GM21381 (cell line): ENCODE measurements around the gene ACADL.

Experiments
- ATAC-seq: cut with Tn5 transposase; IDR thresholded peaks from one replicate; pipeline ENCODE4 v1.9.1; 2021; ENCODE audit warnings: mild to moderate bottlenecking, moderate library complexity; ENCODE audit not compliant: unreplicated experiment

ACADL gene

DNA sequence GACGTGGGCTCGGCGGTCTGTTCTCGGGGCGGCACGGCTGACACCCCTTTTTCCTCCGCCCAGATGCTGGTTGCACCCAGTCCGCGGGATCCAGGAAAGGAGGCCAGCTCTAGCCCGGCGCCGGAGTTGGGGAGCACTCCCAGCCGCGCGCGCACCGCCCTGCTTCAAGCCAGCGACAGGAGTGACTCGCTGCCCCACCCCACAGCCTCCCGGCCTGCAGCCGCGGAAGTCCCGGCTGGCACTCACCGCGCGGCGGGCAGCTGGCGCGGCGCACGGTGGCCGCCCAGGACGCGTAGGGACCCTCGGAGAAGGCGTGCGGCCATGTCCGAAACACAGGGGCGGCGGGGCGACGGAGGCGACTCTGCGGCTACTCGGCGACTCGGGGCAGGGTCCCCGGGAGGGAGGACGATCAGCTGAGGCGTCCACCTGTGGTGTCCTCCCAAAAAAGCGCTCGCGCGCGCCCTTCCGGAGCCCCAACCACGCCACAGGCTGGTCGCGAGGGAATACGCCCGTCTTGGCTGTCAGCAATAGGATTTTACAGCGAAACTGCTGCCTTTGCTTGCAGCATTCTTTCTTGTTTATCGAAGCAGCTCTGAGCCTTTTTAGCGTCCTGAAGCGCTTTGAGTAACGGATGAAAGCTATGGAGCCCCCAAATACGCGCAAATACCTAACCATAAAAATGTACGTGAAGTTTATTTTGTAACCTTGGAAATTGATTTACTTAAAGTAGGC lies at the start of gene ACADL:
ACADL (minus strand) TSS at position 507 of the 732 bp plus-strand sequence; CDS start at position 323, 184 bp downstream.
- ATAC-seq, result no peak

DNA sequence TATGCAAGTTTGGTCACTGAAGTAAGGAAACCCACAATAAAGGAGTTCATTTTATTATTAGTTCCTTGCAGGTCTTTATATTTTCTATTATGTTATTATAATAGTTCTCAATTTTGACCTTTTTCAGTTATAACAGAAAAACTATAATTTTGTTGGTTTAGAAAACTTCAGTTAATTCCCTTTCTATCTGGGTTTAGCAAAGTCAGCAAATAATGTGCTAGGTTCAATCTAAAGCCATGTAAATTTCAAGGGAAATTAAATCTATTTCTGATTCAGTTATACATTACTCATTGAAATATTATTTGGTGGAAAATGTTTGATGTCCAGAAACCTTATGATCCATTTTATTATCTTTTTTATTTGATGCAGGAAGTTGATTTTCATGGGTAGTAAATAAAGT lies 46.1 kb upstream of the ACADL start:
- ATAC-seq, result no peak

DNA sequence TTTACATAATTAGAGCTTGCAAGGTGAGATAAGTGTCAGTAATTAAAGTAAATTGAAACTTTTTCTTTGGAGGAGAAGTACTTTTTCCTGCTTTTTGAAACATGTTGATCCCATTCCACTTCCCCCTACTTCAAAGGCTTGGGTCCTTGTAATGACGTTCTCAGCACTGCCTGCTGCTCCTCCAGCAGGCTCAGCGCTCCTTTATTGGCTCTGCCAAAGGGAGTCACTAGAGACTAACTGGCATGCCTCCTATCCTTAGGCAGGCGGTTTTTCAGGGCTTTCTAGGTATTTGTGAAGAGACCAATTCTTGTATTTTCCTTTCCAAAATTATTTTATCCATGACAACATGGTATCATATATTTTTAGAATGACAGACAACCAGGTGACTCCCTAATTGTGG lies 43.9 kb upstream of the ACADL start:
- ATAC-seq, result no peak

DNA sequence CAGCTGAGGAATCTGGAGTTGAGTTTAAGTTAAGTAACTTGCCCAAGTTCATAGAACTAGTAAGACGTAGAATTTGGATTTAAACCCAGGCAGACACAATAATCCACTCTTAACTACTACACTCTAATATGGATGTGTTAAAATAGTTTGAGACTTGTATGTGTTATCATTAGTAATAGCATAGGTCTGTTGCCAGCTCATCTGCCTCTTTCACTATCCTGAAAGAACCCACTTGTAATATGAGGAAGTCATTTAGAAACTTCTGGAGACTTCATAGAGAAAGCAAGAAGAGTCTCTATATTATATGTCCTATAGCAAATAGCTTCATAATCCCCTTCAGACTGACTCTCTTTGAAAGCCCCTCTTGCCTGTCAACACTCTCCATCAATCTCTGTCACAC lies 43.0 kb upstream of the ACADL start:
- ATAC-seq, result no peak

DNA sequence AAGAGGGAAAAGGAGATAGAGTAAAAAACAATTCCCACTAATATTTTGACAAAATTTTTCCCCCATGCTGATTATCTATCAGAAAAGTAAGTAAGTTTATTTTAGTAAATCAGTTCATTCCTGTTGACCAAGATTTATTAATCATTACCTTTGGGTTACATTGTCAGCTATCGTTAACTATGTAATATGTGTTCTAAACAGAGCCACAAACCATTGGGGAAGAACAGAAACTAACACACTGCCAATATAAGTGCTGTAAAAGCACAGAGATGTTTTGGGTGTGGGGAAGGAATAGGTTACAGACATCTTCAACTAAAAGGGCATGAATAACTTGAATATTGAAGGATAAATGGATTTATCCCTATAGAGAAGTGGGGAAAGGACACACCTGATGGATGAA lies 42.5 kb upstream of the ACADL start:
- ATAC-seq, result no peak

DNA sequence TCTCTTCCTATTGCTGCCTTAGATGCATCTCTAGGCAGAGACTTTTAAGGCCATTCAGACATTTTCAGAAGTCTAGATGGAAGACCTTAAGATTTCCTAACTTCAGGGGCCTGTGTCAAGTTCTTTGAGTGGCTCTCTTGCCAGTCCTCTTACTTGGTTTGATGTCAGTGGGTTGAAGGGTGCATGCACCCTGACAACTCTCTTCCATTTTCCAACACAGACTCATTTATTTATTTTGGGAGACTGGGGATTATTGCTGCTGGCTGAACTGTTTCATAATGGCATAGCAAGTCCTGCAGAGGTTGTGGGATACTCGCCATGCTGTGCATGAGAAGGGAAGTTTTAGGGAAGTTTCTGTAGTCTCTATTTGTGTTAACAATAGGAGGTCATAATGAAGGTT lies 39.0 kb upstream of the ACADL start:
- no peak for ATAC-seq

DNA sequence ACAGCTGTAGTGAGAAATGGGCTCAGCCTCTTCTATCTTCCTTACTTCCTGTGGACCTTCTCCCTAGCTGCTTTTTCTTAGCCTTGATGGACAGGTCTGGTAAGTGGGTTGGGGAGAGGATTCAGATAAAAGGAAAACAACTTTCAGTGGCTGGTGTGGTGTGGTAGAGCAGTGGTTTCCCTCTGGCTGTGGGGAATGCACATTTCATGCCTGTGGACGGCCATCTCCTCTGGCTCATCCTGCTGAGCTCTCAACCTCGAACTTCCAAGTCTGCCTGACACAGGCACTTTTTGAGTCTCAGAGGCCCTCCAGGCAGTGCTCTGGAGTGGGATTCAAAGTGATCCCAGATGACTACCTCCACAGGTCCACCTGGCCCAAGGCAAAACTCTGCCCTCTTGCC lies 38.6 kb upstream of the ACADL start:
- no peak for ATAC-seq

DNA sequence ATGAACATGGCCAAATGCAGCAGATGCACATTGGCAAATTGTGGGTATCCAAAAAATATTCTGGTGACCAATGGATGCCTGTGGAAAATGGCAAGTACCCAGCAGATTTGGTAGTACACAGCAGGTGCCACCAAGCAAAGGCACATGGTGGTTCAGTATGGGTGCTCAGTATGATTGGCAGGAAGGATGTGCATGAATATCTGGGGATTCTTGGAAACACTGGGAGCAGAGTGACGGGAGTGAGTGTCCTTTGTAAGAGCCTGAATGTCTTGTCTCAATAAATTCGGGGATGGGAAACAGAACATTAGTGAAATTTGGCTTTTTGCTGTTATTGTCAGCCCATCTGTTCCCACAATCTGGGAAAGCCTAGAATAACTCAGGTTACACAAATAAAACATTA lies 36.8 kb upstream of the ACADL start:
- no peak for ATAC-seq

DNA sequence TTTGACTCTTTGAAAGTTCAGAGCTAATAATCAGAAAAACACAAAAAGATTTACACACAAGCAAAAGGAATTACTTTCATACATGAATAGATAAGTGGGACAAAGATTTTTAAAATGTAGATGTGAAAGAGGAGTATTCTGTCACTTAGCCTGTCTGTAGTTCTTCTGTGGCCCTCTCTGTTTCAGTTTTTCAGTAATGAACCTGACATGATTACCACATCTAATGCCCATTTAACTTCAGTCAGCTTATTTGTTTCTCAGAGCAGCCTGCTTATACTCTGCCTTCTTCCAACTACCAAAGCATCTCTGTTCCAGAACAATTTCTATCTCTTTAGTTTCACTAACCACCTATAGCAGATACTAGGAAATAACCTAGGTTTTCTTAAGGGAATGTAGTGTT lies 34.4 kb upstream of the ACADL start:
- no peak for ATAC-seq

DNA sequence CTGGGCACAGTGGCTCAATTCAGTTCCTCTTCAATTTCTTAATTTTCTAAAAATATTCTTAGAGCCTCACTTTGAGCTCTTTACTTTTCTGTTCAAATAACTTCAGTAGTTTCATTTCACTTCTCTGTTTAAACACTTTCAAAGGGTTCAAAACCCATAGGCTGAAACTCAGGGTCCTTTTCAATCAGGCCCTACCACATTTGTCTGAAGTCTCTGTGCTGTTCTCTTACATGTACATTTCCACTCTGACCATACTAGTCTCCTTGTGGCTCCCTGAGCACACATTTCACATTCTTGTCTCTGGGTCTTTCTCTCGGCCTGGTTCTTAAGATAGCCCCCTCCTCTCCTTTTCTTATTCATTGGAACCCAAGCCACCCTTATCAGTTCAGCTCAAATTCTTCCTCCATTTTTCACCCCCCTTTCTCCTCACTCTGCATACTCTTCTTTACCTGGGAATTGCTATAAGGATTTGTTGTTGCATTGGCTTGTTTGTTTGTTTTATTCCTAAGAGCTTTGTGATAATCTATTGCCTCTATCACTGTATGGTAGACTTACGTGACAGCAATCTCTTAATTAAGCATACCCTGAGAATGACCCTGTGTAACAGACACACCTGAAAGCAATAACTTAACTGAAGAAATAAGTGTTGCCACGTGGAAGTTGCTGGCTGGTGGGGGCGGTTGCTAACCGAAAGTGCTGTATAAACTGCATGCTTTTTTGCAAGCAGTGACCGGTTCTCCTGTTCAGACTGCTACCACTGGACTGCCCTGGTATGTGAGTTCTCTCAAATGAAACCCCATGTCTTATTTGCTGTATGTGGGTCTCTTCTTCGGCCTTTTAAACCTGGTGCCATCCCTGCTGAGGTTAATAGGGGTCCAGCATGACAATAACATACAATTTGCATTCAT lies 27.7 kb upstream of the ACADL start:
- ATAC-seq, result no peak

DNA sequence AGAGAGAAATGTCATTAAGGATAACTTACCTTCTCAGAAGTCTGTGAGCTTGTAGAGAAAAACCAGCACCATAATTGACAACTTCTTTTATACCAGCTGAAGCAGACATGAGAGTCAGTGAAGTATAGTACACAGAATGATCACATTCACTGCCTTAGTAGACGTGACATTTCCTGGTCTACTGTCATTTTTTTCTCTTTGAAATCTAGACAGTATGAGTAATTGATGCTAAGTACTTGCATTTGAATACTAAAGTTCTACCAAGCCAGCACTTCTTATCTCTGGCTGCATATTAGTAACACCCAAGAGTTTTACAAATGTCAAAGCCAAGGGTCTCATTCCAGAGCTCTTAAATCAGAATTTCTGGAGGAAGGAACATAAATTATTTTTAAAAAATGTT lies 25.4 kb upstream of the ACADL start:
- no peak for ATAC-seq

DNA sequence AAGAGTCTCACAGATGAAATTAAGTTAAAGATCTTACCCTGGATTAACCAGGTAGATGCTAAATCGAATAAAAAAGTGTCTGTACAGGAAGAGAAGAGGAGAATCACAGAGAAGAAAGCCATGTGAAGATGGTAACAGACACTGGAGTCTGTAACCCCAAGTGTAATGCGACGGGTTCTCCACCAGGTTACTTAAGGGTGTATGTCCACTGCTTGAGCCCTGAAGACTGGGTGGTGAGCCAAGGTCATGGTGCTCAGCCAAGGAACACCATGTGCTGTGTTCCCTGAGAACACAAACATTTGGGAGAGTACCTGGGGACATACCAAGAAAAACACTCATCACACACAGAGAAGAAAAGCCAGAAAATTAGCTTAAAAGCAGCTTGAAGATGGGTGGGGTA lies 8.2 kb upstream of the ACADL start:
- no peak for ATAC-seq

DNA sequence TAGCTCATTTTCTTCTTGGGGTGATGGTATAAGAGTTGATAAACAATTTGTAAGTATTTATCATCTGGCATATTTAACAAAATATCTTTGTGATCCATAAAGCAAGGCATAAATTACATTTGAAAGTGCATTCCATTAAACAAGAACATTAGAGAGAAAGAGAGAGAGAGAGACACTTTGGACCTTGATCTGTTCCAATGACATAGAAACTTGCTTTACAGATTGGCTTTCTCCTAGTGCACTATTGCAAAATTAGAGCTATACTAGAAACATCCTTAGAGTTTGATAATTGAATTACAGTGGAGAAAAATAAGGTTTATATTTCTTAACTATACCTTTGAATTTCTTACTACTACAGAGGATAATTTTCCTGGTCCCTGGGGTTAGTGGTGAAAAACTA lies 5.7 kb upstream of the ACADL start:
- ATAC-seq, result no peak

DNA sequence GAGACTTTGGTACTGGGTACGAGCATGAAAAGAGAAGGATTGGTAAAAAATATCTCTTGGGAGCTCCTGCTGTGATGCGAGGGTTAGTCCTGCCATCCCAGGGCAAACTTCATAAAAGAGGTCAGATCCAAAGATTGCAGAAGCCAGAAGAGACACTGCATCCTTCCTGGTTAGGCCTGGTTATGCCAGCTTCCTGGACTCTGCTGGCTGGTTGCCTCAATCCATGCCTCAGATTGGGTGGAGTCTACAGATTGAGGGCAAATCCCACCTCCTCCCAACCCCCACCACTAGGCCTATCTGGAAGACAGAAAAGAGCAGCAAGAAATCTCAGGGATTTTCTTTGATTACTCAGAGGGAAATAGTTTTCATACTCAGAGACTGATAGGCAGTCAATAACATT lies 5.3 kb upstream of the ACADL start:
- no peak for ATAC-seq

DNA sequence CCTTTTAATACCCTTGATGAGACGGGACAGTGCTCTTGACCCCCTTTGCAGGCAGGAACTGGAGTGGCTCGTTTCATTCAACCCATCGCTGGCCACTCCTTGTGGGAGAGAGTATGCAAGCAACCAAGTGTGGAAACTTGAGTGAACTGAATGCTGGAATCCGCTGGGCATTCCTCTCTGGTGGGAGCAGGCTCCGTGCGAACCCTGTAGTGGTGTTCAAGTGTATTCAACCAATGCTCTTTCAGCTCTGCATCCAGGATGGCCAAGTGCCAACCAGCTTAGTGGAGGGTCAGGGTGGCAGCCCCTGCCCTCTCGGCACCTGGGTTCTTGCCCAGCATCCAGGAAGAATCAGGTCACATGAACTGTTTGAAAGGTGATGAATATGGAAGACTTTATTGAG lies 3.3 kb upstream of the ACADL start:
- no peak for ATAC-seq

DNA sequence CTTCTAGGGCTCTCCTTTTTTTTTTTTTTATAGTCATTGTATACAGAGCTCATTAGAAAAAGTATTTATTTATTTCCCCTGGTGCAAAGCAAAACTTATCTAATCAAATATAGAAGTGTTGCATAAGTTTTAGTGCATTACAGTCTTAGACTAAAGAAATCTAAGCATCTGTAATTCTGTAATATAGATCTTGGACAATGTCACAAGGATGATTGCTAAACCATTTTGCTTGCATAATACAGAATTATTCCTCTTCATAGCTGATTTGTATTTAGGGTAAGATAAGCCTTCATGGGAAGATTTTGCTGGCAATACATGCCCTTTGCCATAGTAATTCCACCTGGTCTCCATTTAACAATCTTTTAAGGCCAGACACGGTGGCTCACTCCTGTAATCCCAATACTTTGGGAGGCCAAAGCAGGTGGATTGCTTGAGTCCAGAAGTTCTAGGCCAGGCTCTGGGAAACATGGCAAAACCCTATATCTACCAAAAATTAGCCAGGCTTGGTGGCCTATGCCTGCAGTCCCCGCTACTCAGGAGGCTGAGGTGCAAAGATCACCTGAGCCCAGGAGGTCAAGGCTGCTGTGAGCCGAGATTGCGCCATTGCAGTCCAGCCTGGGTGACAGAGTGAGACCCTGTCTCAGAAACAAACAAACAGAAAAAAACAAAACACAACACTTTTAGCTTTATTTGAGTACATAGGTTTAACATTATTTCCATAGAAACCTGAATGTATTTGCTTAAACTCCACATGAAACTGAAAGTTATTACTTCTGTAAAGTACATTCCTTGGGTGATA lies 2.2 kb upstream of the ACADL start:
- ATAC-seq, result no peak

DNA sequence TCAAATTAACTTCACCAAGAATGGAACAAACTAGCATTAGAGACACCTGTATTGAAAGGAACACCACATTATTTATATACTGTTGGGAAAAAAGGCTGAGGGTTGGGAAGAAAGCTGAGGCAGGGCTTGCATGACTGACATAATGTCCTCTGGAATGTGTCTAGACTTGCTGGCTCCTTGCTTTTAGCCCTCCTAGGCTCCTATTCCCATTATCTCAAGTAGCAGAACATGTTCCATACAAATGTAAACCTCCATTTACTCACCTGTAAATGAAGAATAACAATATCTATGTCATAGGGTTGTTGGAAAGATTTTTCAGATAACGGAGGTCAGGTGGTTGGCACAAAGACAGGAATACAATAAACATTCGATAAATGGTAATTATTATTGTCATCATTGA lies 976 bp upstream of the ACADL start:
- no peak for ATAC-seq

DNA sequence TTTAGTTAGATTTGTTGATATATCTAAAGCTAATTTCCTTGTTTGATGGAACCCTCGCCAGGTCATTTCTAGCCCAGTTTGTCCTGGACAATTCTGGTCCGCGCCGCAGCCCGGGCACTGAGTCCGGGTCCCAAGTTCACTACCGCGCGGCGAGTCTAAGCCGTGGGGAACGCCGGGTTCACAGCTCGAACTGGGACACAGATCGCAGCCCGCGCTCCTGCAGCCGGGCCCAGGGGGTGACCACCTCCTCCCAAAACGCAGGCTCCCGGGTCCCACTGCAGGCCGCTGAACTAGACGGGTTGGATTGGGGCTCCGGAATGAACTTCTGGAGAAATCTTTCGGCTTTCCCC lies 681 bp downstream of the ACADL start:
- ATAC-seq, result no peak

DNA sequence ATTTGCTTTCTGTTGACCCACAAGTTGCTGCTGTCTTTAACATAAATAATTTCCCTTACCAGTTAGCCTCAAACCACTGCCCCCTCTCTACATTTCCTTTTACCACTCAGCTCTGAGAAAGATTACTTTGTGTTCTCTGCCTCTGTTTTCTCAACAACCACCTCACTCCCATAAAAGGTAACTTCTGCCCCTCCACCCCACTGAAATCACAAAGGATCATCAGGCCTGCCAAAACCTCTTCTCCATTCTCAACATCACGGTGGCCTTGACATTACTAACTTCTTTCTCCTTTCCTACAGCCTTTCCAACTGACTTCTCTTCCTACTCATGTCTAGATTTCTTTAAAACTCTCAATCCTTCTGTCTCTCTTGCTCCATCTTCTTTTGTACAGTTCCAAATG lies 10.1 kb downstream of the ACADL start:
- no peak for ATAC-seq

DNA sequence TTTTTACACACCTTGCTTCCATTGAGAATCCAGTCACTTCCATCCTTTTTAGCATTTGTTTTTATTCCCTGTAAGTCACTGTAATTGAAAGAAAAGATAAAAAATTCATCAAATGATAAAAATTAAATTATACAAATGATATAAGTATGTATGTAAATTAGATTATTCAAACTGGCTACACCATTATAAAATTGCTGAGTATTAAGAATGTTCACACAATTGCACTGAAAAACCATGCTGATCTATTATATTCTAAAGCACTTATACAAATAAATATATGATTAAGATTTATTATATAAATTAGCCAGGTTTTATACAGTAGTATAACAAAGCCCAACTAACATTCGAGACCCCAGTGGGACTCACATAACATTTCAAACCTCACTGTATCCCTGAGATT lies 15.1 kb downstream of the ACADL start:
- no peak for ATAC-seq

DNA sequence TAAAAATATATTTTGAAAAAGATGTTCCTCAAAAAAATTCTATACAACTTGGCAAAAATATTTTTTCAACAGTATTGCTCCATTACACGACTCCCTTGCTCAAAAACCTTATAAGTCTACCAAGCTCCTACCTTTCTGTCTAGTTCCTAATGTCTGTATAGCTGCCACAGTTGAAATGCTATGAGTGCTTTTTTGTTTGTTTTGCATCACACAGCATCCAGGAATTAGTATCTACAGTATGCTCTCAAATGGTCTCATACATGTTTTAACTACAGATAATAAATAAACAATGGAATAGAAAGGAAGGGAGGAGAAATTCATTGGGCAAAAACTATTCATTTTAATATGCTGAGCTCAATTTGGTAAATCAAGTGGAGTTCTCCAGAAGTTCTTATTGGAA lies 17.3 kb downstream of the ACADL start:
- ATAC-seq, result no peak

DNA sequence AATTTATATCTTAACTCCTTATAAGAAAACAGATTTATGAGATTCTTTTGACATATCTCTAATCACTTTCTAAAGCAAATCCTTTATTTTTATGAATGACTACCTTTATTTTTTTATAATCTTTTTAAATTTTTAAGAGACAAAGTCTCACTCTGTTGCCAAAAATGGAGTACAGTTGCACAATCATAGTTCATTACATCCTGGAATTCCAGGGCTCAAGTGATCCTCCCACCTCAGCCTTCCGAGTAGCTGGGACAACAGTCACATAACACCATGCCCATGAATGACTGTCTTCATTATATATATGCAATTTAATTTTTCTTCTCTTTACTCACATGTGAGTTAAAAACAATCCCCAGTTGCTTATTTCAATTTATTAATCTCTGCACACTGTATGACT lies 21.7 kb downstream of the ACADL start:
- no peak for ATAC-seq
